ENCODE measurements around the gene COL11A1. TPM values are rescaled to one million over a fixed set of nuclear protein-coding genes. Genes with fewer than 3 reads are reported as not detected.
"Not testable (repeated sequence)": the region's sequence is repeated elsewhere in the genome, so short reads cannot be mapped to it uniquely, and the experiment has no call there.

Gene COL11A1
- total RNA-seq, 1 experiment from 2014 or later, result not detected

GRCh38 chr1:102853136-102853535 lies 255.2 kb downstream of the COL11A1 start:
- Histone ChIP-seq H3K36me3 (no peaks in the 10 kb centered on the region), H3K9me3 (replicated peaks) (no peaks in the 10 kb centered on the region), H3K4me1 (no peaks in the 10 kb centered on the region), H3K27me3 (no peaks in the 10 kb centered on the region), H3K4me3 (no peak overlapping the region), H3K27ac (no peak overlapping the region)
- DNase-seq, result no peak

GRCh38 chr1:102852613-102853012 lies 255.7 kb downstream of the COL11A1 start:
- peak in 1 of 2 experiments; percentile 3 for DNase-seq
- Histone ChIP-seq H3K27me3 (no peaks in the 10 kb centered on the region), H3K9me3 (replicated peaks) (no peaks in the 10 kb centered on the region), H3K4me1 (no peaks in the 10 kb centered on the region), H3K4me3 (no peak overlapping the region), H3K27ac (no peak overlapping the region), H3K36me3 (no peaks in the 10 kb centered on the region)

- no peak overlapping the region for H3K4me3 ChIP-seq
- H3K4me1 ChIP-seq, result no peaks in the 10 kb centered on the region
- no peak overlapping the region for H3K27ac ChIP-seq
- no peaks in the 10 kb centered on the region for H3K36me3 ChIP-seq
- no peaks in the 10 kb centered on the region for H3K27me3 ChIP-seq
- no peak for DNase-seq
- no peaks in the 10 kb centered on the region for H3K9me3 ChIP-seq (replicated peaks)
Observed at GRCh38 chr1:102851616-102852015, 256.7 kb downstream of the COL11A1 start.

GRCh38 chr1:102842606-102843005 lies 265.7 kb downstream of the COL11A1 start:
- Histone ChIP-seq H3K27ac (no peak overlapping the region), H3K9me3 (replicated peaks) (no peaks in the 10 kb centered on the region), H3K4me3 (no peak overlapping the region), H3K36me3 (no peaks in the 10 kb centered on the region), H3K4me1 (no peaks in the 10 kb centered on the region), H3K27me3 (no peaks in the 10 kb centered on the region)
- DNase-seq, result no peak

GRCh38 chr1:102840741-102841140 lies 267.6 kb downstream of the COL11A1 start:
- DNase-seq, result no peak
- Histone ChIP-seq H3K9me3 (replicated peaks) (no peaks in the 10 kb centered on the region), H3K4me1 (no peaks in the 10 kb centered on the region), H3K4me3 (no peak overlapping the region), H3K27ac (no peak overlapping the region), H3K27me3 (no peaks in the 10 kb centered on the region), H3K36me3 (no peaks in the 10 kb centered on the region)

GRCh38 chr1:102838016-102838415 lies 270.3 kb downstream of the COL11A1 start:
- Histone ChIP-seq H3K36me3 (no peaks in the 10 kb centered on the region), H3K27me3 (no peaks in the 10 kb centered on the region), H3K4me3 (no peak overlapping the region), H3K9me3 (replicated peaks) (no peaks in the 10 kb centered on the region), H3K4me1 (no peaks in the 10 kb centered on the region), H3K27ac (no peak overlapping the region)
- no peak for DNase-seq

GRCh38 chr1:102837551-102837950 lies 270.8 kb downstream of the COL11A1 start:
- H3K36me3 ChIP-seq, result no peaks in the 10 kb centered on the region
- no peak overlapping the region for H3K27ac ChIP-seq
- no peak for DNase-seq
- no peak overlapping the region for H3K4me3 ChIP-seq
- no peaks in the 10 kb centered on the region for H3K4me1 ChIP-seq
- no peaks in the 10 kb centered on the region for H3K9me3 ChIP-seq (replicated peaks)
- no peaks in the 10 kb centered on the region for H3K27me3 ChIP-seq

- H3K36me3 ChIP-seq, result no peaks in the 10 kb centered on the region
- no peak for DNase-seq
- no peaks in the 10 kb centered on the region for H3K27me3 ChIP-seq
- H3K4me3 ChIP-seq, result no peak overlapping the region
- no peak overlapping the region for H3K27ac ChIP-seq
- H3K9me3 ChIP-seq (replicated peaks), result no peaks in the 10 kb centered on the region
- no peaks in the 10 kb centered on the region for H3K4me1 ChIP-seq
Observed at GRCh38 chr1:102836991-102837390, 271.3 kb downstream of the COL11A1 start.

GRCh38 chr1:102834688-102835320 lies 273.5 kb downstream of the COL11A1 start:
- H3K27me3 ChIP-seq, result no peaks in the 10 kb centered on the region
- no peak overlapping the region for H3K4me3 ChIP-seq
- no peak overlapping the region for H3K27ac ChIP-seq
- H3K4me1 ChIP-seq, result no peaks in the 10 kb centered on the region
- no peaks in the 10 kb centered on the region for H3K9me3 ChIP-seq (replicated peaks)
- H3K36me3 ChIP-seq, result no peaks in the 10 kb centered on the region
- DNase-seq, result no peak

GRCh38 chr1:102833151-102833550 lies 275.2 kb downstream of the COL11A1 start:
- no peak for DNase-seq
- Histone ChIP-seq H3K9me3 (replicated peaks) (no peaks in the 10 kb centered on the region), H3K4me1 (no peaks in the 10 kb centered on the region), H3K27me3 (no peaks in the 10 kb centered on the region), H3K4me3 (no peak overlapping the region), H3K27ac (no peak overlapping the region), H3K36me3 (no peaks in the 10 kb centered on the region)

GRCh38 chr1:102826706-102827105 lies 281.6 kb downstream of the COL11A1 start:
- not testable (repeated sequence) for H3K9me3 ChIP-seq (replicated peaks); H3K36me3 ChIP-seq; H3K4me3 ChIP-seq; H3K27me3 ChIP-seq; H3K27ac ChIP-seq; DNase-seq; H3K4me1 ChIP-seq
